AG09309 (cell line): Measurements from ENCODE around the gene COL4A4.

Experiments used
- DNase-seq: peaks from one replicate; pipeline ENCODE4 v3.0.0-alpha.2; 2010; ENCODE audit warnings: low read depth
- H3K4me3 ChIP-seq: 2 replicates; pipeline ENCODE4 v1.5.1; 2011; ENCODE audit warnings: mild to moderate bottlenecking, low read depth, low read length, moderate library complexity; ENCODE audit not compliant: control insufficient read depth
- TF ChIP-seq, protein P1 (sequence below): IDR thresholded peaks from 2 replicates; pipeline ENCODE4 v1.5.1; 2011; ENCODE audit warnings: mild to moderate bottlenecking, low read depth, low read length, inconsistent platforms; ENCODE audit not compliant: insufficient read depth, control insufficient read depth; ENCODE audit errors: missing control alignments

The COL4A4 gene

DNA sequence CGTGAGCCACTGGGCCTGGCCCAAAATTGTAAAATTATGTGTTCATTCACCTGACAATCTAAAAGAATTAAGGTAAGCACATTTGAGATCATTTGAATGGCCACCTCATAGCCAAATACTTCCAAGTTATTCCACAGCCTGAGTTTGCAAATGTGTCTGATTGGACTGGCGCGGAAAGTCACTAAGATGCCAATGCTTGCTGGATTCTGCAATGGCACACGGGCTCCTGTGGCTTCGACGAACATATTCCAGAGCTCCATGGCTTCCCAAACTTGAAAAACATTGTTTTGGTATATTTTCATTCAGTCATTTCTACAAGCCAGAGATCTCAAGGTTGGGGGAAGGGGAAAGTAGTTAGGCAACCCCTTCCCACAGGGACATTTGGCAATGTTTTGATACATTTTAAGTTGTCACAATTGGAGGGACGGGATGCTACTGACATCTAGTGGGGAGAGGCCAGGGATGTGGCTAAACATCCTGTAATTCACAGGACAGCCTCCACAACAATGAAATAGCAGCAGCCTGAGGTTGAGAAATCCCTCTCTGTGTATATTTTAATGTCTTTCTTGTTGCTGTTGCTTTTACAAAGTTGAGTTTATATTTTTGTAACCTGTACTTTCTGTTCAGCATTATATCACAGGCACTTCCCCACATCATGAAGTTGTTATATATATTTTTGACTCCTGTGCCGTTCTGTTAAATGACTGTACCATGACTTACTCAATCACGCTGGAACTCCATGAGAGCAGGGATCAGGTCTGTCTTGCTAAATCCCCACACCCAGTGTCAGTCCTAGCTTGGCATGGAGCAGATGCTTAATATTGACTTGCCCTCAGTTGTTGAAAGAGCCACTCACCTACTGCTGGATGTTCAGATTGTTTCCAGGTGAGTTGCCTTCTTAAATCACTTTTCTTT, 56.9 kb downstream of the COL4A4 start:
- DNase-seq = peak; percentile 37
- no peak overlapping the region for H3K4me3 ChIP-seq

DNA sequence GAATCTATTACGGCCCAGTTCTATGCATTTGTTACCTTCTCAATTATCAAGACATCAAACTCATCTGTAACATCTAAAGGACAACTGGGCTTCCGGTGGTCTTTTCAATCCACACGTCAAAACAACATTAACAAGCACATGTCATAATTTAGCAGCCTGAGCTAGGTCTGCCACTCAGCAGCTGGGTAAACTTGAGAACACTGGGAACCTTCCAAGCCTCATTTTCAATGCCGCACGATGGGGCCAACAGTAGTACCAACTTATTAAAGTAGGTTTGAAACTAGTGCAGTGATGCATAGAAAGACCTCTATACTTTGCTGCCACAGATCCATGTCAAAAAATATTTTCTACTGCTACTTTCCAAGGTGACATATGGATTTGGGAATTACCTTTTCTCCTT, 60.4 kb downstream of the COL4A4 start:
- TF ChIP-seq, protein P1, sequence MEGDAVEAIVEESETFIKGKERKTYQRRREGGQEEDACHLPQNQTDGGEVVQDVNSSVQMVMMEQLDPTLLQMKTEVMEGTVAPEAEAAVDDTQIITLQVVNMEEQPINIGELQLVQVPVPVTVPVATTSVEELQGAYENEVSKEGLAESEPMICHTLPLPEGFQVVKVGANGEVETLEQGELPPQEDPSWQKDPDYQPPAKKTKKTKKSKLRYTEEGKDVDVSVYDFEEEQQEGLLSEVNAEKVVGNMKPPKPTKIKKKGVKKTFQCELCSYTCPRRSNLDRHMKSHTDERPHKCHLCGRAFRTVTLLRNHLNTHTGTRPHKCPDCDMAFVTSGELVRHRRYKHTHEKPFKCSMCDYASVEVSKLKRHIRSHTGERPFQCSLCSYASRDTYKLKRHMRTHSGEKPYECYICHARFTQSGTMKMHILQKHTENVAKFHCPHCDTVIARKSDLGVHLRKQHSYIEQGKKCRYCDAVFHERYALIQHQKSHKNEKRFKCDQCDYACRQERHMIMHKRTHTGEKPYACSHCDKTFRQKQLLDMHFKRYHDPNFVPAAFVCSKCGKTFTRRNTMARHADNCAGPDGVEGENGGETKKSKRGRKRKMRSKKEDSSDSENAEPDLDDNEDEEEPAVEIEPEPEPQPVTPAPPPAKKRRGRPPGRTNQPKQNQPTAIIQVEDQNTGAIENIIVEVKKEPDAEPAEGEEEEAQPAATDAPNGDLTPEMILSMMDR = no peak
- no peak overlapping the region for H3K4me3 ChIP-seq
- DNase-seq = no peak

More for the DNA sequence above, 56.9 kb downstream of the COL4A4 start:
- TF ChIP-seq, protein P1 = peak; percentile 96

DNA sequence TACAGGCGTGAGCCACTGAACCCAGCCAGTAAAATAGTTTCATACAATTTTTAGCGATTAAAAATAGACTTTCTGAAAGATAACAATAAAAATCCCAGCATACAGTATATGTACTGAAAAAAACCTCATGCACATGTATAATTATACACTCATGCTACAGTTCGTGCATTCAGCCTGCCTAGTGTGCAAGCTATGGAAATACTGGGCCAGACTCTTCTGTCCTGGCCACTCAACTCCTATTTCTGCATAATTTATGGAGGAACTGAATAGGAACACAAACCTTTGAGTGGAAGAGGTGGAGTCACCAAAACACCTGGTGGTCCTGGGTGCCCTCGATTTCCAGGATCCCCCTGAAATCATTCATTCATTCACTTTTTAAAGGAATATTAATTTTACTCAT, 64.7 kb downstream of the COL4A4 start:
- TF ChIP-seq, protein P1 = no peak
- no peak for DNase-seq
- H3K4me3 ChIP-seq = no peak overlapping the region

DNA sequence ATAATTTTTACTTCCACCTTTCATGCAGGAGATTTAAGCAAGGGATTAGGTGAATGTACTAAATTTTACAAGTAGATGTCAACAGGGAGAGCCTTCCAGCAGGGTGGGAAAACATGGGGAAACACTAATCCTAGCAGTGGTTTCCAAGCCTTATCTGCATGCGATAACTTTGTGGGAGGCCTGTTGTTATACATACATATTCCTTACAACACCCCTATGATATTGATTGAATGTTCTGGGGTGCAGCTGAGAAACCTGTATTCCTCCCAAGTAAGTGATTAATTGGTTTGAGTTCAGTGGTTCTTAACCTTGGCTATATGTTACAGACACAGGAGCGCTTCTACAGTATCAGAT, 65.9 kb downstream of the COL4A4 start:
- TF ChIP-seq, protein P1 = no peak
- no peak for DNase-seq
- no peak overlapping the region for H3K4me3 ChIP-seq

DNA sequence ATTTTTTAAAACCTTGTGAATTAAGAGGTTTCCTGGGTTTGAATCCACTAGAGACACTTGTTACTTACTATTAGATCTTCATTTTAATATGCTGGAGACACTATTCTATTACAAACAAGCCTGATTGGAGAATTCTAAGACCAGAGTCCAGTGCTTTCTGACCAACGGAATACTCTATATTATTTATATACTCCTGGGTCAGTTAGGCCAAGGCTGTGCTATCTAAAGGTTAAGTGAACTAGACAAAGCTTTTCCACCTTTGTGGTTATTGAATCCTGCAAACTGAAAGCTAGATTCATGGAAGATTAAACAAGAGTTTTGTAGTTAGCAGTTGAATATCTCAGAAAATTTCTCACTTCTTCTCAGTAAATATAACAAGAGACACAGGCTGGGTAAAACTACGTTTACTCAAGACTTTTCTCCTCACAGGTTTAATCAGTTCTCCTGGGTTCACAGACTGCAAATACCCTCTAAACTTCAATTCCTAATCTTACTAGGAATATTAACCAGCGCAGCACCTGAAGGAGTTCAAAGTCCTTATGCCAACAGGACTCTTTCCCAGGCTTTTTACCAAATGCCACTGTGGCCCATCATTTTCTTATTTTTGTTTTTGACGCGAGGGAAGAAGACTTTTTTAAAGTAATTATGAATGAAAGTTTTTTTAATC, 66.4 kb downstream of the COL4A4 start:
- no peak overlapping the region for H3K4me3 ChIP-seq
- TF ChIP-seq, protein P1 = no peak
- no peak for DNase-seq

DNA sequence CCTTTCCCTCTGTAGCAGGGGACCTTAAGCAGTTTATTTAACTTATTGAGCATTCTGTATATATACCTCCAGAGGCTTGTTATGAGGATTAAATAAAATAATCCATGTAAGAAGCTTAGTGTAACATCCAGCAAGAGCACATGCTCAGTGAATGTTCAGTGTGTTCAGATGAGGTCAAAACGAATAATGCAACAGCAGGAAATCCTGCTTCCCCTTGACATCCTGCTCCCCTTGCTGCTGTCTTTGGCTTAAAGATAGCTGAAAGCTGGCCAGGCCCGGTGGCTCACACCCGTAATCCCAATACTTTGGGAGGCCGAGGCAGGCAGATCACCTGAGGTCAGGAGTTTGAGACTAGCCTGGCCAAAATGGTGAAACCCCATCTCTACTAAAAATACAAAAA, 68.7 kb downstream of the COL4A4 start:
- TF ChIP-seq, protein P1 = no peak
- DNase-seq = no peak

More for the DNA sequence above, 68.7 kb downstream of the COL4A4 start:
- H3K4me3 ChIP-seq = no peak overlapping the region
